Prostate gland (tissue), 2 donors: ENCODE data around the gene ASZ1. TPM values are rescaled to one million over a fixed set of nuclear protein-coding genes. Genes with fewer than 3 reads are reported as not detected.

Source experiments
- DNase-seq: peaks from one replicate; pipeline ENCODE4 v3.0.0-alpha.2; 2019; ENCODE audit warnings: low spot score
- H3K27ac ChIP-seq, 2 donors: fragments of 200-600 bp; sonication (generic); 2 replicates each; pipeline ENCODE4 v1.5.1; 2017 to 2019
- H3K27me3 ChIP-seq: fragments of 200-600 bp; sonication (generic); replicated peaks from 2 replicates; pipeline ENCODE4 v1.5.1; 2019; ENCODE audit not compliant: insufficient read depth
- H3K36me3 ChIP-seq, 2 donors: fragments of 200-600 bp; sonication (generic); 1 replicate in 1 of 2; 2 replicates in 1 of 2; pipeline versions ENCODE4 v1.5.1 to v1.8.1; 2017 to 2019
- H3K4me1 ChIP-seq: fragments of 200-600 bp; sonication (generic); replicated peaks from 2 replicates; pipeline ENCODE4 v1.5.1; 2019
- H3K4me3 ChIP-seq, 2 donors: fragments of 200-600 bp; sonication (generic); 2 replicates each; pipeline ENCODE4 v1.5.1; 2017 to 2019
- H3K9me3 ChIP-seq: fragments of 200-600 bp; sonication (generic); 2 replicates; pipeline ENCODE4 v1.5.1; 2017
- POLR2A ChIP-seq: fragments of 450-650 bp; IDR thresholded peaks from one replicate; pipeline ENCODE4 v1.6.1; 2016; ENCODE audit warnings: antibody characterized with exemption, mild to moderate bottlenecking
- POLR2AphosphoS5 ChIP-seq: sonication (generic); formaldehyde crosslinking; IDR thresholded peaks from one replicate; pipeline ENCODE4 v1.6.1; 2017; ENCODE audit warnings: antibody characterized with exemption
- WGBS: methylation state at CpG from one replicate; pipeline ENCODE4 v1.1.5; 2018; 5-methylcytosine and 5-hydroxymethylcytosine counted together
- intact Hi-C: fragments of 100-400 bp; cut with DNase I; formaldehyde crosslinking; loops from one replicate; pipeline ENCODE4 v1.14.2; 2022
- total RNA-seq, 2 donors: library from RNA; depleted of rRNA; stranded (reverse); fragments of >200 nt; gene quantifications; one replicate each; pipeline ENCODE4 v1.1.0, GENCODE V29; 2016
- TF ChIP-seq, protein P1 (sequence below), 4 experiments: fragments of 200-600 bp in 2 of 4; fragments of 450-650 bp in 2 of 4; sonication (generic) in 2 of 4; IDR thresholded peaks; 1 replicate in 3 of 4; 2 replicates in 1 of 4; pipeline ENCODE4 v1.5.1; 2016 to 2019; ENCODE audit warnings: antibody characterized with exemption in 4 of 4, mild to moderate bottlenecking in 2 of 4, moderate library complexity in 2 of 4

The ASZ1 gene
- total RNA-seq, 2 donors from 2014 or later = 6.1 TPM; not detected in 1

DNA sequence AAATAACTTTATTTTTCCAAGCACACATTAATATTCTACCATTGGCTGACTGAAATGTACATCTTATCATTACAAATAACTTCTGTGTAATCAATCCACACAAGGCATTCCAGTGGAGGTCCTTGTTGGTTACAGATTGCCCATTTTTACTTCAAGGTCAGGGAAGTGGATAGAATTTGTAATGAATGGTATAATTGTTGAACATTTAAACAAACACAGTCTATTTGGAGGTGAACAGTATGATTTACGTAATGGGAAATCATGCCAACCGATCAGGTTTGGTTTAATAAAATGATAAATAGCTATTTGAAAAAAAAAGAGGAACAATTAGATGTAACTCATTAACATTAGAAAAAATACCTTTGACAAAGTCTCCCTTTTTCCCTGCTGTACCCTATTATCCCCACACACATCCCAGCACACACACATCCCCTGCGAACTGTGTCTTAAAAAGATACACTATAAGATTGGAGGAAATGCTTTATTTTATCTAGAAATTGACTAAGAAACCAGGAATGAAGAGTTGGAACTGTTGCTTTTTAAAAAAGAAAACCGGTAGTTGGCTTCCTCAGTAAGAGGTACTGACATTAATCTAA, 19.0 kb upstream of the ASZ1 start:
- no peaks in the 10 kb centered on the region for H3K27me3 ChIP-seq
- no peaks in the 10 kb centered on the region for H3K36me3 ChIP-seq
- no peak overlapping the region for H3K27ac ChIP-seq
- no peak for TF ChIP-seq POLR2AphosphoS5
- TF ChIP-seq, protein P1, sequence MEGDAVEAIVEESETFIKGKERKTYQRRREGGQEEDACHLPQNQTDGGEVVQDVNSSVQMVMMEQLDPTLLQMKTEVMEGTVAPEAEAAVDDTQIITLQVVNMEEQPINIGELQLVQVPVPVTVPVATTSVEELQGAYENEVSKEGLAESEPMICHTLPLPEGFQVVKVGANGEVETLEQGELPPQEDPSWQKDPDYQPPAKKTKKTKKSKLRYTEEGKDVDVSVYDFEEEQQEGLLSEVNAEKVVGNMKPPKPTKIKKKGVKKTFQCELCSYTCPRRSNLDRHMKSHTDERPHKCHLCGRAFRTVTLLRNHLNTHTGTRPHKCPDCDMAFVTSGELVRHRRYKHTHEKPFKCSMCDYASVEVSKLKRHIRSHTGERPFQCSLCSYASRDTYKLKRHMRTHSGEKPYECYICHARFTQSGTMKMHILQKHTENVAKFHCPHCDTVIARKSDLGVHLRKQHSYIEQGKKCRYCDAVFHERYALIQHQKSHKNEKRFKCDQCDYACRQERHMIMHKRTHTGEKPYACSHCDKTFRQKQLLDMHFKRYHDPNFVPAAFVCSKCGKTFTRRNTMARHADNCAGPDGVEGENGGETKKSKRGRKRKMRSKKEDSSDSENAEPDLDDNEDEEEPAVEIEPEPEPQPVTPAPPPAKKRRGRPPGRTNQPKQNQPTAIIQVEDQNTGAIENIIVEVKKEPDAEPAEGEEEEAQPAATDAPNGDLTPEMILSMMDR (IDR thresholded peaks at IDR 0.05) = no peak
- TF ChIP-seq POLR2A = no peak
- no peak for DNase-seq
- no peaks in the 10 kb centered on the region for H3K4me1 ChIP-seq
- intact Hi-C loops = loop anchor here (10.0 kb wide), 1 partner anchor 658 kb away; no protein-coding TSS in a partner anchor
- 84% methylated on average over 4 of the region's 4 CpGs for WGBS
- H3K4me3 ChIP-seq = no peak overlapping the region
- no peaks in the 10 kb centered on the region for H3K9me3 ChIP-seq

DNA sequence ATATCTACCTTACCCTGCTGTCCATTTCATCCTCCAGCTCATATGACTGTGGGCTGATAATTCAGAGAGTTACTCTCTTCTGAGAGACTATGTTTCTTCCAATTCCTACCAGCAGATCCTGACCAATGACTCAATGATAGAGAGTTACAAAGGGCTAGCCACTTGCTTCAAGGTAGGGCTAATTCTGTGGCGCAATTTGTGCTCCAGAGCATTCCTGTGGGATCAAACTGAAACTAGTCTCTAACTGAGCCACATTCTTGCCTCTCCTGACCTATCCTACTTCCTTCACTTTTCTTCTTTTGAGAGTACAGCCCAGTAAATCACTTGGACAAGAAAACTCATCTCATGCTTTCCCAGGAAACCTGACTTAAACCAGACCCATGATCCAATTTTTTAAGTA, 17.9 kb upstream of the ASZ1 start:
- H3K9me3 ChIP-seq = no peaks in the 10 kb centered on the region
- no peaks in the 10 kb centered on the region for H3K27me3 ChIP-seq
- no peak overlapping the region for H3K27ac ChIP-seq
- intact Hi-C loops = loop anchor here (10.0 kb wide), 1 partner anchor 660 kb away; no protein-coding TSS in a partner anchor
- TF ChIP-seq POLR2A = no peak
- TF ChIP-seq POLR2AphosphoS5 = no peak
- TF ChIP-seq, protein P1 (IDR thresholded peaks at IDR 0.05) = no peak
- H3K4me1 ChIP-seq = no peaks in the 10 kb centered on the region
- no peaks in the 10 kb centered on the region for H3K36me3 ChIP-seq
- no peak for DNase-seq
- H3K4me3 ChIP-seq = no peak overlapping the region
- WGBS = 100% methylated on average over 1 of the region's 1 CpG

DNA sequence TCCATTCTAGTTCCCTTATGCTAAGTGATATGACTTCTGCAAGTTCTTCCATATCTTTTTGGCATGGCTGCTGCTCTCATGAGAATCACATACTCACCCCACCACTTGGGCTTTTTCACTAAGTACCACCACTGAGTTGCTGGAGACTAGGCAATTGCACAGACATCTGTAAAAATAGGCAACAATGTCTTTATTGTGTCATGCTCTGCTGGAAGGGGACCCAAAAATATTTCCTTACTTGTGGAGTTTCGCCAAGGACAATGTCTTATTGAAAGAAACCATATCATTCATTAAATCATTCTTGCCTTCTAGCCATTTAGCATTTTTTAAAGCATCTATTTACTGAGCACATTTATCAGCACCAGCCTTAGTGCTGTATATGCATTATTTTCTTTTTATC, 17.4 kb upstream of the ASZ1 start:
- Histone ChIP-seq H3K27me3 (no peaks in the 10 kb centered on the region), H3K36me3 (no peaks in the 10 kb centered on the region)

DNA sequence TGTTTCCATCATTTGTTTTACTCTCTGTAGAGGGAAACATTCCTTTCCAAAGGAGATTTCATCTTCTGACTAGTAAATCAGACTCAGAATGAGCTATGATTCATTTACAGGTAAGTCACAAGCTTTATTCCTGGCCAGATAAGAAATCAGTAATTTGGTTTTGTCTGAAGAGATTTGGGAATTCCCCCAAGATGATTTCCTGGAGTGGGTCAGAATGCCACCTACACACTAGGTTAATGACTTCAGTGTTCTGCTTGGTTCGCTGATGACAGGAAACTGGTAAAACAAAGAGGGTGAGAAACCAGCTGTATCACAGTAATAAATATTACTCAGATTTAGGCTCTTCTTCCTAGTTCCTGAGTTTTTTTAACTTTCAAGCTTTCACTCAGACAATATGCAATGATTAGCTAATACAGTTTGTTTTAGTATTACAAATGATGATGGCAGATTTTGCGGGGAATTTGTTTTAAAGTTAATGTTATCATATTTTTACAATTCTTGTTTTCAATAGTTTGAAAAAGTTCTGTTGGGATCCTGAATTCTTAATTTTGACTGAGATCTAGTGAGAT, 8.3 kb upstream of the ASZ1 start:
- no peaks in the 10 kb centered on the region for H3K4me1 ChIP-seq
- no peaks in the 10 kb centered on the region for H3K9me3 ChIP-seq
- intact Hi-C loops = no loop called here
- no peaks in the 10 kb centered on the region for H3K36me3 ChIP-seq
- H3K27ac ChIP-seq = no peak overlapping the region
- no peak for DNase-seq
- H3K27me3 ChIP-seq = no peaks in the 10 kb centered on the region
- H3K4me3 ChIP-seq = no peak overlapping the region
- TF ChIP-seq, protein P1 (IDR thresholded peaks at IDR 0.05) = no peak
- TF ChIP-seq POLR2AphosphoS5 = no peak
- TF ChIP-seq POLR2A = no peak
- 57% methylated on average over 2 of the region's 2 CpGs for WGBS

More for the DNA sequence above, 17.4 kb upstream of the ASZ1 start:
- no peak overlapping the region for H3K4me3 ChIP-seq
- H3K27ac ChIP-seq = no peak overlapping the region
- H3K4me1 ChIP-seq = no peaks in the 10 kb centered on the region
- TF ChIP-seq, protein P1 (IDR thresholded peaks at IDR 0.05) = no peak
- no peak for TF ChIP-seq POLR2A
- no peak for TF ChIP-seq POLR2AphosphoS5
- 84% methylated on average over 1 of the region's 1 CpG for WGBS
- DNase-seq = no peak
- no peaks in the 10 kb centered on the region for H3K9me3 ChIP-seq
- intact Hi-C loops = loop anchor here (10.0 kb wide), 1 partner anchor 660 kb away; no protein-coding TSS in a partner anchor
